HepG2 (cell line): ENCODE measurements around the gene UBAC2. TPM values are rescaled to one million over a fixed set of nuclear protein-coding genes. Genes with fewer than 3 reads are reported as not detected.

ENCODE experiments used
- ATAC-seq: fragments of 200-7000 bp; cut with Tn5 transposase; 3 replicates; pipeline ENCODE4 v1.9.1; 2020; ENCODE audit warnings: mild to moderate bottlenecking, moderate library complexity
- BruUV-seq: library from RNA; stranded (reverse); fragments of 400-500 nt; replicated peaks from 2 replicates; lab custom pipeline; 2021; lab: Mats Ljungman, UMichigan
- CTCF ChIA-PET: fragments of 300-600 bp; formaldehyde crosslinking; extraction: SDS; loops from one replicate; lab custom pipeline; 2021; ENCODE audit warnings: low total read pairs, inconsistent platforms, low intra/inter-chr PET ratio; lab: Yijun Ruan, JAX
- POLR2A ChIA-PET: fragments of 350-600 bp; sonication (Branson Sonifier 250); formaldehyde crosslinking; loops from one replicate; lab custom pipeline; 2020; ENCODE audit warnings: antibody characterized with exemption, inconsistent platforms; lab: Yijun Ruan, JAX
- DNase-seq: peaks from one replicate; pipeline ENCODE4 v3.0.0-alpha.2; 2015; ENCODE audit warnings: low spot score
- FAIRE-seq: peaks from 3 replicates; lab custom pipeline; 2011; peaks lifted over from hg19 to GRCh38; lab: Jason Lieb, UNC
- H2AFZ ChIP-seq: one replicate; pipeline ENCODE4 v1.6.1; 2011; ENCODE audit warnings: low read length, inconsistent platforms
- H3K27ac ChIP-seq: fragments of 300-600 bp; 3 replicates; pipeline ENCODE4 v1.8.0; 2011; ENCODE audit warnings: mixed run types, mild to moderate bottlenecking, mixed read lengths, low read length, inconsistent platforms; ENCODE audit not compliant: insufficient read depth; ENCODE audit errors: extremely low read length
- H3K27me3 ChIP-seq, 2 experiments: fragments of 200-600 bp in 1 of 2; 2 replicates in 1 of 2; 3 replicates in 1 of 2; pipeline versions ENCODE4 v1.6.0 to v1.8.0; 2011; ENCODE audit warnings: low read length in 2 of 2, mild to moderate bottlenecking in 2 of 2, moderate library complexity in 2 of 2, inconsistent platforms in 1 of 2; ENCODE audit not compliant: insufficient read depth in 2 of 2, control insufficient read depth in 1 of 2
- H3K36me3 ChIP-seq, 2 experiments: fragments of 200-600 bp in 1 of 2; replicated peaks in 1 of 2; 2 replicates in 1 of 2; 3 replicates in 1 of 2; pipeline versions ENCODE4 v1.5.1 to v1.8.0; 2011; ENCODE audit warnings: low read length in 2 of 2, inconsistent platforms in 1 of 2; ENCODE audit not compliant: insufficient read depth in 2 of 2, control insufficient read depth in 1 of 2
- H3K4me1 ChIP-seq: 2 replicates; pipeline ENCODE4 v1.5.1; 2012; ENCODE audit warnings: low read length, inconsistent platforms; ENCODE audit not compliant: insufficient read depth
- H3K4me2 ChIP-seq: 2 replicates; pipeline ENCODE4 v1.6.0; 2011; ENCODE audit warnings: low read depth, low read length, inconsistent platforms
- H3K4me3 ChIP-seq, 3 experiments: fragments of 200-600 bp in 1 of 3; sonication (generic), shearing (Covaris generic) in 1 of 3; replicated peaks in 1 of 3; 2 replicates each; pipeline ENCODE4 v1.5.1; 2011 to 2016; ENCODE audit warnings: low read length in 3 of 3, inconsistent platforms in 2 of 3, low read depth in 2 of 3, mild to moderate bottlenecking in 2 of 3, control low read depth in 1 of 3, mixed read lengths in 1 of 3; ENCODE audit not compliant: insufficient read depth in 1 of 3
- H3K79me2 ChIP-seq: one replicate; pipeline ENCODE4 v1.6.1; 2011; ENCODE audit warnings: low read length, inconsistent platforms; ENCODE audit not compliant: insufficient read depth
- H3K9ac ChIP-seq: 2 replicates; pipeline ENCODE4 v1.6.0; 2011; ENCODE audit warnings: mild to moderate bottlenecking, low read depth, low read length, inconsistent platforms; ENCODE audit not compliant: insufficient read depth
- H3K9me3 ChIP-seq: 2 replicates; pipeline ENCODE4 v1.5.1; 2012; ENCODE audit warnings: mild to moderate bottlenecking, low read length
- H4K20me1 ChIP-seq: 2 replicates; pipeline ENCODE4 v1.6.0; 2011; ENCODE audit warnings: inconsistent platforms, mild to moderate bottlenecking, low read length, moderate library complexity; ENCODE audit not compliant: insufficient read depth
- AHR ChIP-seq: IDR thresholded peaks from 2 replicates; pipeline ENCODE4 v1.6.1; 2018; ENCODE audit warnings: missing genetic modification reagents, missing compliant biosample characterization
- FOXA3 ChIP-seq: IDR thresholded peaks from 2 replicates; pipeline ENCODE4 v1.6.1; 2016; ENCODE audit warnings: missing genetic modification reagents, missing compliant biosample characterization
- GFI1 ChIP-seq: sonication (generic); formaldehyde crosslinking; IDR thresholded peaks from 2 replicates; pipeline ENCODE4 v1.5.0; 2020; ENCODE audit warnings: missing genetic modification reagents, mild to moderate bottlenecking, borderline replicate concordance
- KLF16 ChIP-seq, 2 experiments: sonication (generic) in 1 of 2; formaldehyde crosslinking in 1 of 2; IDR thresholded peaks; 2 replicates each; pipeline versions ENCODE4 v1.6.1 to v1.8.0; 2016 to 2023; ENCODE audit warnings: missing genetic modification reagents in 2 of 2, missing compliant biosample characterization in 1 of 2
- NR2F6 ChIP-seq, 2 experiments: IDR thresholded peaks; 2 replicates each; pipeline ENCODE4 v1.6.1; 2016; ENCODE audit warnings: antibody characterized with exemption in 1 of 2, mild to moderate bottlenecking in 1 of 2
- POLR2AphosphoS5 ChIP-seq: IDR thresholded peaks from 2 replicates; pipeline ENCODE4 v1.6.1; 2012; ENCODE audit warnings: low read depth, low read length
- XBP1 ChIP-seq: sonication (generic); formaldehyde crosslinking; IDR thresholded peaks from 2 replicates; pipeline ENCODE4 v1.5.0; 2020; ENCODE audit warnings: missing genetic modification reagents
- ZNF253 ChIP-seq: sonication (generic); formaldehyde crosslinking; IDR thresholded peaks from 2 replicates; pipeline ENCODE4 v1.8.0; 2022; ENCODE audit warnings: mild to moderate bottlenecking, missing genetic modification reagents, borderline replicate concordance
- ZNF441 ChIP-seq: sonication (generic); formaldehyde crosslinking; IDR thresholded peaks from 2 replicates; pipeline ENCODE4 v1.7.0; 2021; ENCODE audit warnings: missing genetic modification reagents, borderline replicate concordance
- WGBS: methylation state at CpG from one replicate; pipeline ENCODE4 v1.1.6; 2017; ENCODE audit warnings: low lambda C conversion rate; 5-methylcytosine and 5-hydroxymethylcytosine counted together
- in situ Hi-C: cut with HindIII; loops from 2 replicates; pipeline ENCODE4 v1.10.0; 2017; ENCODE audit warnings: low pct_unique_long_range_greater_than_20kb; ENCODE audit not compliant: extremely low pct_ligation_motif_present
- intact Hi-C: fragments of 100-400 bp; cut with micrococcal nuclease; formaldehyde crosslinking; loops from one replicate; pipeline ENCODE4 v1.10.0; 2022; ENCODE audit not compliant: unreplicated experiment
- polyA plus RNA-seq, 8 experiments: library from polyadenylated mRNA; depleted of rRNA in 3 of 8; stranded (reverse) in 7 of 8; unstranded in 1 of 8; fragments of >200 nt; fragmentation: Illumina TruSeq in 4 of 8; extraction: Trizol in 4 of 8; gene quantifications; 2 replicates each; pipeline versions ENCODE4 v1.2.1 to v1.2.3, GENCODE V29; 2011 to 2016; ENCODE audit warnings: low read depth in 4 of 8, missing spikeins in 1 of 8, mixed read lengths in 1 of 8; ENCODE audit not compliant: insufficient read depth in 1 of 8
- total RNA-seq, 5 experiments: library from RNA; depleted of rRNA; stranded (reverse); fragments of >200 nt; fragmentation: Illumina TruSeq; extraction: Trizol; gene quantifications; 2 replicates each; pipeline ENCODE4 v1.2.3, GENCODE V29; 2016; ENCODE audit warnings: low read depth in 1 of 5

UBAC2 gene
- total and polyA plus RNA-seq, 2 of the 13 experiments (the other 11 are each of a cell fraction or from before 2014, with no cell fraction given): 61.3 to 80.8 TPM

DNA sequence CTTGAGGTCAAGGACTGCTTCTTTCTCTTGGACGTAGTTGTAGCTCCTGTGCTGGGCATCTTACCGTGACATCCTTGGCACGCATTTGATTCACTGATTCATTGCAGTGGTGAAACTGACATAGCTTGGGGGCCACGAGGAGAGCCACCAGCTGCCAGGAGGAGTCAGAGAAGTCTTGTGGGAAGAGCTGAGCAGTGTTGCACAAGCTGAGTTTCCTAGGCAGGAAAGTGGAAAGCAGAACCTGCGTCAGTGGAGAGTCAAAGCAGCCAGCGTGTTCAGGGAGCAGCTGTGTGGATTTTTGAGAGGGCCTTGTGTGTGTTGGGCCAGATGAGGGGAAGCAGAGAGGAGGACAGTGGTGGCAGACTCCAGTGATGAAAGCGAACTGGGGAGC is 111.8 kb downstream of the UBAC2 start:
- intact Hi-C loops (no loop called here), in situ Hi-C loops (no loop called here)
- BruUV-seq: no TSS peak
- no peak overlapping the region for H3K4me3 ChIP-seq
- no peaks in the 10 kb centered on the region for H3K9me3 ChIP-seq
- TF ChIP-seq NR2F6 (IDR thresholded peaks at IDR 0.05) (no peak), NR2F6 (CRISPR knock-in tag; IDR thresholded peaks at IDR 0.05) (no peak), POLR2AphosphoS5 (no peak), GFI1 (CRISPR knock-in tag) (no peak)
- DNase-seq (no peak), ATAC-seq (no peak), FAIRE-seq (no peak)
- no peak overlapping the region for H2AFZ ChIP-seq
- H3K27me3 ChIP-seq: no peaks in the 10 kb centered on the region
- no peaks in the 10 kb centered on the region for H4K20me1 ChIP-seq
- ChIA-PET CTCF (no interaction called here), POLR2A (no interaction called here)
- H3K4me2 ChIP-seq: no peak overlapping the region
- H3K79me2 ChIP-seq: no peaks in the 10 kb centered on the region
- peaks cover 0 to 20% of the 10 kb centered on the region in 2 experiments; a peak in 3 of 5 replicates for H3K36me3 ChIP-seq
- no peak overlapping the region for H3K27ac ChIP-seq
- over 99% methylated on average over 7 of the region's 7 CpGs for WGBS
- H3K9ac ChIP-seq: no peak overlapping the region
- H3K4me1 ChIP-seq: no peaks in the 10 kb centered on the region

DNA sequence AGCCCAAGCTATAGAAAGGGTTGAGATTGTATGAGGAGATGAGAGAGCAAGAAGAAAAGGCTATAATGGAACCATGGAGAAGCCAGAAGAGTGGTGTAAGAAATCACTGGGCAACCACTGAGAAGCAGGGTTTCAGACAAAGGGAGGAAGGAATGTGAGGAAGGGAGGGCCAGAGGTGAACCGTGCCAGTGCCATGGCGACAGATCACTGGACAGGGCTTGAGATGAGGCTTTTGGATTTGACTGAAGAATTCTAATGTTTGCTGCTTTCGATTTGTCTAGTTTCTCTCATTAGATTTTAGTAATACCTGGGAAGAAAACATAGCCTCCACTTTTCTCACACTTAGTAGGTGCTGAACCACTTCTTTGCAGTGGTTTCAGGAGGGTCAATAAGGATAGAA is 112.8 kb downstream of the UBAC2 start:
- H3K9me3 ChIP-seq: no peaks in the 10 kb centered on the region
- H3K79me2 ChIP-seq: no peaks in the 10 kb centered on the region
- no peaks in the 10 kb centered on the region for H4K20me1 ChIP-seq
- WGBS: 85% methylated on average over 3 of the region's 3 CpGs
- no peak for DNase-seq
- no peak for ATAC-seq
- TF ChIP-seq ZNF253 (no peak), KLF16 (CRISPR knock-in tag; IDR thresholded peaks at IDR 0.05) (no peak), FOXA3 (CRISPR knock-in tag) (no peak), ZNF441 (CRISPR knock-in tag) (no peak), AHR (CRISPR knock-in tag) (no peak), XBP1 (no peak)
- in situ Hi-C loops (no loop called here), intact Hi-C loops (no loop called here)
- no TSS peak for BruUV-seq
- no peaks in the 10 kb centered on the region for H3K4me1 ChIP-seq
- ChIA-PET CTCF (no interaction called here), POLR2A (no interaction called here)
- H3K27ac ChIP-seq: no peak overlapping the region
- H3K9ac ChIP-seq: no peak overlapping the region
- H3K4me3 ChIP-seq: no peak overlapping the region
- no peak for FAIRE-seq
- no peak overlapping the region for H2AFZ ChIP-seq
- no peaks in the 10 kb centered on the region for H3K27me3 ChIP-seq
- peaks cover 0 to 15% of the 10 kb centered on the region in 2 experiments; a peak in 3 of 5 replicates for H3K36me3 ChIP-seq
- no peak overlapping the region for H3K4me2 ChIP-seq
